Measurements from ENCODE around the gene HNF1B.

- TF ChIP-seq CTCF (IDR thresholded peaks at IDR 0.05; ENCODE audit: low read depth, low read length, missing input control) (no peak), TAF1 (conservative IDR thresholded peaks at IDR 0.05) (no peak), REST (IDR thresholded peaks at IDR 0.05) (no peak), JUND (IDR thresholded peaks at IDR 0.05) (no peak), RAD21 (IDR thresholded peaks at IDR 0.05) (no peak), GABPA (IDR thresholded peaks at IDR 0.05 in 1 of 2, conservative IDR thresholded peaks at IDR 0.05 in 1 of 2) (no peak), EGR1 (IDR thresholded peaks at IDR 0.05; ENCODE audit: low read depth in 2 of 2) (no peak)
These were observed 24.2 kb upstream of the HNF1B start for GRCh38 chr17:37769050-37769449.
